HG03378 (cell line): Measurements from ENCODE around the gene RTL10.

Source experiments
- ATAC-seq: cut with Tn5 transposase; IDR thresholded peaks from one replicate; pipeline ENCODE4 v1.9.1; 2021; ENCODE audit warnings: mild to moderate bottlenecking, moderate library complexity; ENCODE audit not compliant: unreplicated experiment

RTL10 gene

DNA sequence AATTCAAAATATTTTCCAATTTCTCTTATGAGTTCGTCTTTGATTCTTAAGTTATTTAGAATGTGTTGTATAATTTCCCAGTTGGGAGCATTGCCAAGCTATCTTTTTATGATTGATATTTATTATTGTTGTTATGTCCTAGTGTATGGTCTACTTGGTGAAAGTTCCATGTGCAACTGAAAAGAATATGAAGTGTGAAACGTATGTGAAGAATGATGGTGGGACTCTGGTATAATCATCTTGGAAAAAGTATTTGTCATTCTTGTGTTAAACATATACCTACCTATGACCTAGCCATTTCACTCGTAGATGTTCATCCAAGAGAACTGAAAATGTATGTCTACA is 12.0 kb upstream of the RTL10 start:
- no peak for ATAC-seq

DNA sequence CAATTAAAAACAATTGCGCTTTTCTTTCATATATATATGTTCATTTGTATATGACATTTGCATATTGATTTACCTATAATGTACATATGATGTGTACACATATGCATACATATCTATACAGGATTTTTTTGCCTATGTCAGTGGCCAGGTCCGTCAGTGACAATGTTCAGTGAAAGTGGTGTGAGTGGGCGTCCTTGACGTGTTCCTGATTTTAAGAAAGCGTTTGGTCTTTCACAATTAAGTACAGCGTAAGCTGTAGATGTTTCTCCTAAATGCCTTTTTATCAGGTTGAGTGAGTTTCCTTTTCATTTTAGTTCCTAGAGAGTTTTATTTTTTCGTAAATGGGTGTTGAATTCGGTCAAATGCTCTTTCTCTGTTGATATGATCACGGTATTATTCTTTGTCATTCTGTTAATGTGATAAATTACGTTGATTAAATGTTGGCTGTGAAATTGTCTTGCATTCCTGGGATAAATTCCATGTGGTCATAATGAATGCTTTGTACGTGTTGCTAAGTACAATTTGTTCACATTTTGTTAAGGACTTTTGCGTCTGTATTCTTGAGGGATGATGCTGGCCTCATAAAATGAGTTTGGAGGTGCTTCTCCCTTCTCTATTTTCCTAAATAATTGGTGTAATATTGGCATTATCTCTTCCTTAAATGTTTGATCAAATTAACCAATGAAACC is 10.6 kb upstream of the RTL10 start:
- no peak for ATAC-seq

DNA sequence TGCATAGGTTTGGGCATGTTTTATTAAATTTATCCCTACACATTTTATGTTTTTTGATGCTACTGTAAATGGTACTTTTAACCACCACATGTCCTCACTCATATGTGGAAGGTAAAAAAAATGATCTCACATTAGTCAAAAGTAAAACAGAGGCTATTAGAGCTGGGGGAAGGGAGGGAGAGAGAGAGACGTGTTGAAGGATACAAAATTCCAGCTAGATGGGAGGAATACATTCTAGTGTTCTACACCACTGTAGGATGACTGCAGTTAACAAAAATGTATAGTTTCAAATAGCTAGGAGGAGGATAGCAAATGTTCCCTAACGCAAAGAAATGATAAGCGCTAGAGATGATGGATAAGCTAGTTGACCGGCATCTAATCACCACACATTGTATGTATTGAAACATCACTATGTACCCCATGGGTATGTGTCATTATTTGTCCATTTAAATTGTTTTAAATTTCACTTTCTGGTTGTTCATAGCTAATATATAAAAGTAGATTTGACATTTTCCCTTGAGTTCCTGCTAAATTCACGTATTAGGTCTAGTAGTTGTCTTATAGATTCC is 9.9 kb upstream of the RTL10 start:
- no peak for ATAC-seq

DNA sequence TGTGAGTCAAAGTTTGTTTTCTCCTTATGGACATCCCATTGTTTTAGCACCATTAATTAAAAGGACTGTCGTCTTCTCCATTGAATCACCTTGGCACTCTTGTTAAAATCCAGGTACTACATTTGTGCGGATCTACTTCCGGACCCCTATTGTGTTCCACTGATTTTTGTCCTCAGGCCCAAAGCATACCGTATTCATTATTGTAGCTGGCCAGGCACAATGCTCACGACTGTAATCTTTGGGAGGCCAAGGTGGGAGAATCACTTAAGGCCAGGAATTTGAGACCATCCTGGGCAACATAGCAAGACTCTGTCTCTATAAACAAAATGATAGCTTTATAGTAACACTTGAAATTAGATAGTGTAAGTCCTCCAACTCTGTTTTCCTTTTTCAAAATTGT is 8.9 kb upstream of the RTL10 start:
- ATAC-seq: no peak

DNA sequence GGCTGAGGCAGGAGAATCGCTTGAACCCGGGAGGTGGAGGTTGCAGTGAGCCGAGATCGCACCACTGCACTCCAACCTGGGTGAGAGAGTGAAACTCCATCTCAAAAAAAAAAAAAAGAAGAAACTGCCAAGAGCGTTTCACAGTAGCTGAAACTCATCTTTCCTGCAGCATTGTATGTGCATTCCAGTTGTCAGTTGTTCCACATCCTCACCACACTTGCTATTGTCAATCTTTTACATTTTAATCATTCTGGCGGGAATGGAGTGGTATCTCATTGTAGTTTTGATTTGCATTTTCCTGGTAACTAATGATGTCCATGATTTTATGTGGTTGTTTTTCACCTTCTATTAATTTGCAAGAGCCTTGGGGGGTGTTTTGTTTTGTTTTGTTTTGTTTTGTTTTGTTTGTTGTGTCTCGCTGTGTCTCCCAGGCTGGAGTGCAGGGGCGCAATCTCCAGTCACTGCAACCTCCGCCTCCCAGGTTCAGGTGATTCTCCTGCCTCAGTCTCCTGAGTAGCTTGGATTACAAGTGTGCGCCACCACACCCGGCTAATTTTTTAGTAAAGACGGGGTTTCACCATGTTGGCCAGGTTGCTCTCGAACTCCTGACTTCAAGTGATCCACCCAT is 8.1 kb upstream of the RTL10 start:
- ATAC-seq: no peak

DNA sequence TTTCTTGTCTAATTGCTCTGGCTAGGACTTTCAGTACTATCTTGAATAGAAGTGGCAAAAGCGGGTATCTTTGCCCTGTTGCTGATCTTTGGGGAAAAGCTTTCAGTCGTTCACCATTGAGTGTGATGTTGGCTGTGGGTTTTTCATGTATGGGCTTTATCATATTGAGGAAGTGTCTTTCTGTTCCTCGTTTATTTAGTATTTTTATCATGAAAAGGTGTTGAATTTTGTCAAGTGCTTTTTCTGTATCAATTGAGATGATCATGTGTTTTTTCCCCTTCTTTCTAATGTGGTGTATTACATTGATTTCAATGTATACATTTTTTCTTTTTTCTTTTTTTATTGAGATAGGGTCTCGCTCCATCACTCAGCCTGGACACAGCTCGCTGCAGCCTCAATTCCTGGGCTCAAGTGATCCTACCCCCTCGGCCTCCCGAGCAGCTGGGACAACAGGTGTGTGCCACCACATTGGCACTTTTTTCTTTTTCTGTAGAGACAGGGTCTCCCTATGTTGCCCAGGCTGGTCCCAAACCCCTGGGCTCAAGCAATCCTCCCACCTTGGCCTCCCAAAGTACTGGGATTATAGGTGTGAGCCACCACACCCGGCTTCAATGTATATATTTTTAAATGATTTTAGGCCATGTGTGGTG is 5.3 kb upstream of the RTL10 start:
- no peak for ATAC-seq

DNA sequence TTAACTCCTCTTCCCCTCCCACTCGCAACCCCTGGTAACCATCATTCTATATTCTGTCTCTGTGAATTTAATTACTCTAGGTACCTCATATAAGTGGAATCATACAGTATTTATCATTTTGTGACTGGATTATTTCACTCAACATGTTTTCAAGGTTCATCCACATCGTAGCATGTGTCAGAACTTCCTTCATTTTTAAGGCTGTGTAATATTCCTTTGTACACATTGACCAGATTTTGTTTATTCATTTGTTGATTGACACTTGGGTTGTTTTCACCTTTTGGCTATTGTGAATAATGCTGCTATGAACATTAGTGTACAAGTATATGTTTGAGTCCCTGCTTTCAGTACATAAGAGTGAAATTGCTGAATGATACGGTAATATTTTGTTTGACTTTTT is 2.7 kb upstream of the RTL10 start:
- no peak for ATAC-seq

DNA sequence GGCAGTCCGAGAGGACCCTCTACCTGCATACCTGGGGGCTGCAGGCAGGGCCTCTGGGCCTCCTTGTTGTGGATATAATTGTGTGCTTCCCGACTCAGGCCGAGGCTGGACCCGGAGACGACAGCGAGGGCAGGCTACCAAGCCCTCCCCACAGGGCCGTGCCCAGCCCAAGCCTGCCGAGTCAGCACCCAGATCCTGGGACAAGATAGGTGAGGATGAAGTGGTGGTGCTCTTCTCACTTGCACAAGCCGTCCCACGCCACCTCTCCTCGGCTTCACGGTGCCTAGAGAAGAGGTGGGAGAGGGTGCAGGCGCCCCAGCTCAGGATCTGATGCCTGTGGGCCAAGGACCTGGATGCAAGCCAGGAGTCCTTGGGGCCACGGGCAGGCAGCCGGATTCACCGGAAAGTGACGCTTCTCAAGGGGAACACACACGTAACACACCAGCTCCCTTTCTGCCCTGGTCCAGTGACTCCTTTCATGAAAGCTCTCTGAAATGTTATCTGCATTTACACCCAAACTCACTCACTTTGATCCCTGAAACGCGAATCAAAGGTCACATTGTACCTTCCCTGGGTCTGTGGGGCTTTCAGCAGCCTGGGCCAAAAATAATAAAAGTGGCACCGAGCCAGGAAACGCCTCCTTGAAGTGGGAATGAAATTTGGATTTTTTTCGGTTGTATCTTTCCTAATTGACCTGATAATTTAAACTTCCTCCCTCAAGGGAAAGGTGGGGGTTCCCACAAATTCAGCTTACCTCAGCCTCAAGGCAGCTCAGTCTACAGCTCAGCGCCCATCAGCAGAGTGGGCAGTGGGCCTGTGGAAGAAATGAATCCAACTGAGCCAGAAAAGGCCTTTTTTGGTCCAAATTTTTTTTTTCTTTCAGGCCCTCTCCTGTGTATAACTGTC is 1.1 kb upstream of the RTL10 start:
- ATAC-seq: peak; percentile 19

DNA sequence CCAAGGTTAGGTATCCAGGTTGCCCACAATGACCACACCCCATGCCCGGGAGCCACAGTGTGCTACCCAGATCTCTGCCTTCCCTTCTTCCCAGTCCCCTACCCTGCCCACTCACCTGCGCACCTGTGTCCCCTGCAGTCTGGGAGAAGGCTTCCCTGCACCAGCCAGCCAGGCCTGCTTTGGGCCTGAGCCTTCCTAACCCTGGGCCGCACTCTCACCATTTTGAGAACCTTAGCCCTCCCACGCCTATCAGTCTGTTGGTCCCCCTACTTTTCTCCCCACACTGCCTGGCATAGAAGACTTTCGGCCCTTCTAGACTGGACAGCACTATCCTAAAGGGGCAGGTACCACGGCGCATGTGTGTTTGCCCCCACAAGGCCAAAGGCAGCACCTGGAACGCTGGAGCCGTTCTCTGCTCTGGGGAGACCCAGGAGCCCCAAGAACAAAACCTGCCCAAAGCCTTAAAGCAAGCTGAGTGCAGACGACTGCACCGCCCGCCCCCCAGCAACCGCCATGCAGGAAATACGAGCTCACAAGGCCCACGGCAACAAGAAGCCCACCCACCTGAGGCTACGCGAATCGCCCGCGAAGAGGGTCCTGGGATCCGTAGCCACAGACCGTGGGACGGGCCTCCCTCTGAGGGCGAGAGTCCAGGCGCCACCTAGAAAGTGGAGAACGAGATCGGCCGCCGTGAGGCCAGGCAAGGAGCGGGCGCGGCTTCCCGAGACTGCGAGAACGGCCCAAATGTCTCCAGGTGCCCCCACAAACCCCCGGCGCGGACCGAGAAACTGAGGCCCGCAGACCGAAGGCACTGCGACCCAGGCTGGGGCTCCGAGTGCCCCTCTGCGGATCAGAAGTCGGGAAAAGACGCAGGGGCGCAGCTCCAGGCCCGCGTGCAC is 546 bp downstream of the RTL10 start:
- ATAC-seq: peak; percentile 11

DNA sequence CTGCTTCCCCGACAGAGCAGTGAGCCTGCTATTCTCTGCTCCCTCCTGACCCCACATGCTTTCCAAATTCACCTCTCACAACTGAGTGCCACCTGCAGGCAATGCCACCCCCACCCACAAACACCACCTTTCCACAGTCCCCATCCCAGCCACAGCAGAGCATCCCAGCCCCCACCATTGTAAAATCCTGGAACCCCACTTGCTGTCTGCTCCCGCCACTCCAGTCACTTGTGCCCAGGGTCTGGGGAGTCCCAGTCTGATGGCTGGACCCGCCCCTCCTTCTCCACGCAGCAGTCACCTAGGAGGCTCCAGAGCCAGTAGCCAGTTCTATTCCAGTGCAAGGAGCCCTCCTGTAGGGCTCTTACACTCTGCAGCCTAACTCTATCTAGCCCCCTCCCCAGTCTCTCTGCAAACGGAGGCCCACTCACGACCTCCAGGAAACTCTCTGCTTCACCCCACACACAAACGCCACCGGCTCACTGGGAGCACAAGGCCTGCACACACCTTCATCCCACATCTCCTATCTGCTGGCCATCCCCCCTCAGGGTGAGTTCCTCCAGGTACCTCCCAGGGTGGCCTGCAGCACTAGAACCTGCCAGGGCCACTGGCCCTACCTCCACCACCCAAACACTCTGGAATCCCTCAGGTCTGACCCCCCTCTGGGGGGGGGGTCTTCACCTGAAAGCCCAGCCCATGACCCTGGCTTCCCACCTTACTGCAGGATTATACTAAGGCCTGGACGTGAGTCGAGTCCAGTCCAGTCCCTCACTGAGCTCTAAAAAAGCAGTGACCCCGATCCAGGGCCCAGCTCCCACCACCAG is 1.4 kb downstream of the RTL10 start:
- no peak for ATAC-seq

DNA sequence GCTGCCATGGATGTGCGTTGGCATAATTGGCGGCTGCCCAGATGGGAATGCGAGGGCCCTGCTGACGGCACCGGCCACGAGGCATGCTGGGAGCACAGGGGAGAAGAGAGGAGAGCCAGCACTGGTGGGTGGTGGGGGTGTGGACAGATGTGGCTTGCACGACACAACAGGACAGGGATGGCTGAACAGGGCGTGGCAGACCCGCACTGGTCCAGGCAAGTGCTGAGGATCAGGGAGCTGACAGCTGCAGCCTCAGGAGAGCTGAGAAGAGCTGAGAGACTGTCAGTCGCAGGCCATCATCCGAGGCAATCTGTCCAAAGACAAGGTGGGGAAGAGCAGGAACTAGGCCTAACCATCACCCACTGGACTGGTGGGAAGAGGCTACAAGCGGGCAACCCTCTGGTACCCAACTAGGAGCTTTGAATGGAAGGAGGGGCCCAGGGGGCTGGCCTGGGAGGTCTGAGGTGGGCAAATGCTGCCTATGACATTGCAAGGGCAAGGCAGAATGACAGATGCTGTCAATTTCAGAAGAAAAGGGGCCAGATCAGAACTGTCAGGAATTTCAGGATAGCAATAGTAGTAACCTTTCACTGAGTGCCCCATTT is 2.4 kb downstream of the RTL10 start:
- ATAC-seq: no peak

DNA sequence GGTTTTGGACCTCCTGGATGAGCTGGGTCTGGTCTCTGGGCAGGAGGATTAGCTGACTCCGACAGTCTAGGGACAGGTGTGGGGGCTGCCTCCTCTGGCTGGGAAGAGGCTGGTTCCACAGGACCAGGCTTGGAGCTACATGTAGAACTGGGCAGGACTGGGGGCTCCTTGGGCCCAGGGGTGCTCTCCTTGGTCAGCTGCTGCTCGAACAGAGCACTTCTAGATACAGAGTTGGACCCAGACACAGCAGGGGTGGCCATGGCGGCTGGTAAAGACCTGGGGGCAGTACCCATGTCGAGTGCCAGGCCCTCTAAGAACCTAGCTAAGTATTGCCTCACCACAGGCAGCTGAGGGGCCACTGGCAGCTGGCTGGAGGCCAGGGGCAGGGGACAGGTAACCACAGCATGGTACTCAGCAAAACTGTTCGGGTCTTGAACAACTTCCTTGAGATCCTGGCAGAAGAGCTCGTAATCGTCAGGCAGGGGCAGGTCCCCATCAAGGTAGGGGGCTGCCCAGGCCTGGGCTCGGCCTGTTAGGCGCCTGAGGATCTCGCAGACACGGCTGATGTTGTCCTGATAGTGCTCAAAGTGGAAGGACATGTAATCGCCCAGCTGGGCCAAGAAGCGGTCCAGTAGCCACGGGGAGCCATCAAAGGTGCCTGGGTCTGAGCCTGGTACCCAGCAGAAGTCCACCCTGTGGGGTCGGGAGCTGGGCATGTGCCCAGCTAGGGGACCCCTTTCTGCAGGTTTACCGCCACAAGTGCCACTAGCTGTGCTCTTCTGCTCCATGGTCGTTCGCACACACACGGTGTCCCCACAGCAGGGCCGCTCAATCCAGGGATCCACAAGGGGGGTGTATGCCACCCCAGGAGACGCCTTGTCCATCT is 3.1 kb downstream of the RTL10 start:
- no peak for ATAC-seq

DNA sequence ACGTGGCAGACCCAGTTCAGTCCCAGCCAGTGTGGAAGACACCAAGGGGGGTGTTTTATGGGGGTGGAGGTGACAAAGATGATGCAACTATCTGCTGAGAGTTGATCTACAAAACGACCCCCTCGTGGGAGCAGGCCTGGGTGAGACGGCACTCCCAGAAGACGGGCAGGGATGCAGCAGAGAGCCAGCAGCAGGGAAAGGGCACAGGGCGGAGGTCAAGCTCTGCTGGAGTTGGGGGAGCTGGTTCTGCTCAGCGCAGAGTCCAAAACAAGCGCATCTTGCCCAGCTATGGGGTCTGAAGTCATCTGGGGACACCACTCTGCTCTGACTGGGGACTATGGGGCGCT is 3.9 kb downstream of the RTL10 start:
- no peak for ATAC-seq

DNA sequence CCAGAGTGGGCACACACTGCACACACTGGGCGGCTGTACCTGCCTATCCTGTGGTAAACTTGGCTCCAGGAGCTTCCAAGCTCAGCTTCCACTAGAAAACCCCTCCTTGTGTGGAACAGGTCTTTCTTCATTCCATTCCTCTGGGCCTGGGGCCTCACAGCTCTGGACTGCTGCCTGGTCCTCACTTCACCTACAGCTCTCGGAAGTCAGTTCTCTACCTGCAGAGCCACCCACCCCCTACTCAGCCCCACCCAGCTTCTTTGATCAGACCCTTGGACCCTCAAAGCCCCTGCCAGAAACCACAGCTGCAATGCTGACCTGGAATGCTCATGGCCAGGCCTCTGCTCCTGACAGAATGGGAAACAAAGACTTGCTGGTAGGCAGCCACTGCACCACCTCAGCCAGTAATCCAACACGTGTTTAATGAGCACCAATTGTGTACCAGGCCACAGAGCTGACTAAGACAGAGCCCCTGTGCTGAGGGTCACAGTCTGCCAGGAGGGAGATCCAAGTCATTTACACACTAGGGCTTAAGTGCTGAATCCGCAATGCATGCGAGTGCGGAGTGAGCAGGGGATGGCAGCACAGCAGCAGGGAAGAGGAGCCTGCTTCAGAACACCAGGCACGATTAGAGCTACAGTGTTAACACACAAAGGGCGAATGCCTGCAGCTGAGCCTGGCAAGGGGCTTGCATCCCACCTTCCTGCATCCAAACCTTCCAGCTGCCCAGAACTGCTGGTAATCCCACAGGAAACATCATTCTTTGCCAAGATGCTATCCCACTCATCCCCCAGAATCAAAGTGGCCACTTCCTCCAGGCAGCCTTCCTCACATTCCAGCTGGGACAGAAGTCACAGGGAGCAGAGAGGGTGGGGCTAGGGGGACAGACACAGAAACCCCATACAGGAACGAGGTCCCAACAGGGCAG is 4.6 kb downstream of the RTL10 start:
- no peak for ATAC-seq

DNA sequence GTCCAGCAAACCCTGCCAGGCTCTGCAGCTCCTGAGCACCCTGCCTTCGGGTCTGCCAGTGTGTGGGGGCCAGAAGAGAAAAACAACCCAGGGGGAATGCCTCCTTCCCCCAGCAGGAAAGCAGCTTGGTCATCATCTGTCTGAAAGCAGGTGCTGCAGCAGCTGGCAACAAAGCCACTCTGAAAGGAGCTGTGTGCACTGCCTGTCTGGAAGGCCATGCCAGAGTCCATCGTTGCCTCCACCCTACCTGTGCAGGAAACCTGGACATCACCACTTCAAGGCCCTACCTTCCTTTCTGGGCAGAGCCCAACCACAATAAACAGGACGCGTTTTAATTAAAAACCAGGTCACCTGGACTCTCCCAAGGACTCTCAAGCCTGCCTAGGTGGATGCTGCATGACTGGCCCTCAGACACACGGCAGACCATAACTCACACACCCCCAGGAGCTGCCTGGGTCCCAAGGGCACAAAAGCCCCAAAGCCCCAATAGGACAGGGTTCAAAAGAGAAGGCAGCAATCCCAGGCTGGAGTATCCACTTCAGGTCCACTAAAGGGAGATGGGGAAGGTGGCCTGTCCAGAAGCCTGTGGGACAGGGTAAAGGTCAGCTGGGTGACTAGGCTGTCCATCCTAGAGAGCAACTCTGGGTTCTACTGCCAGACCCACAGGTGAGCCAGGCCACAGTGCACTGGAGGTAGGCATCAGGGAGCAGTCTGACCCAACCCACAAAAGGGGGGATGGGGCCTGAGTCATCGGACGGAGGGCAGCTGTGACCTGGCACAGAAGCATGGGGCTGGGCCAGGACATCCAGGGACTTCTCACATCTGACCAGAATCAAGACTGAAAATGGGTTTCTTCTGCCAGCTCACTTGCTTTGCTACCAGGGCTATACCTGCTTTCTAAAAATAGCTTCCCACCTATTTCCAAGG is 6.1 kb downstream of the RTL10 start:
- ATAC-seq: no peak

DNA sequence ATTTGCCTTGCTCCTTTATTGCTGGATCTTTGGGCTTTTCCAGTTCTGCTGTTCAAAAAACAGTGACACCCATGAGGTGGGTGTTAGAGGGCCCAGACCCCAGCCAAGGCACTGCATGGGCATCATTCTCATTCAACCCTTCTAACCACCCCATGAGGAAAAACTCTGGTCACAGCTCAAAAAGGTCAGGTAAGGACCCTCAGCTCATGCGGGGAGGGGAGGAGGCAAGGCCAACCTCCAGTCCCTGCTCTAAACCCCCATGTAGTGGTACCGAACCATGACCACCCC is 7.4 kb downstream of the RTL10 start:
- no peak for ATAC-seq
